ENCODE measurements around the gene TMBIM4. TPM values are rescaled to one million over a fixed set of nuclear protein-coding genes. Genes with fewer than 3 reads are reported as not detected.
A peak's percentile ranks its signal among the peaks of the same experiment; 100 is the strongest.

The TMBIM4 gene
- total RNA-seq, 1 experiment from 2014 or later: 29.8 TPM

DNA sequence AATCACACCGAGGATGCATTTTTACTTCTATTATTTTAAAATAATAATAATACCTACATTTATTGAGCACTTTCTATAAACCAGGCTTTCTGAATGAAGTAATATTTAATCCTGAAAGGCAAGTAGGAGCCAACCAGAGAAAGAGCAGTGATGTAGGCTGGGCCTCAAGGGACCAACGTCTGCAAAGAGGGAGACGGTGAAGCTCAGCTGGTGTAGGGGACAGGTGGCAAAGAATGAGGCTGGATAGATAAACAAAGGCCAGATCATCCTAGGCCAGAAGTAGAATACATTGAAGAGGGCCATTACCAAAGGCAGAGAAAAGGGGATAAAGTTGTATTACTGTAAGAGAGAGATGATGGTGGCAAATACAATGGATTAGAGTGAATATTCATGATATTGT, 810 bp upstream of the TMBIM4 start:
- H3K4me3 Mint-ChIP-seq: peak overlapping the region; percentile 94
- ChIA-PET CTCF (interaction anchor here (0.7 kb wide), 1 partner anchor 655 kb away, joined by 3 read pairs; no protein-coding TSS in a partner anchor), POLR2A (interaction anchor here (1.6 kb wide), 1 partner anchor 40 kb away, joined by 7 read pairs; the partner anchor contains the start of gene LLPH)
- DNase-seq (ENCODE audit: low spot score) (no peak), ATAC-seq (no peak)
- H3K4me1 Mint-ChIP-seq: peaks cover 11% of the 10 kb centered on the region
- TF ChIP-seq, protein P1, sequence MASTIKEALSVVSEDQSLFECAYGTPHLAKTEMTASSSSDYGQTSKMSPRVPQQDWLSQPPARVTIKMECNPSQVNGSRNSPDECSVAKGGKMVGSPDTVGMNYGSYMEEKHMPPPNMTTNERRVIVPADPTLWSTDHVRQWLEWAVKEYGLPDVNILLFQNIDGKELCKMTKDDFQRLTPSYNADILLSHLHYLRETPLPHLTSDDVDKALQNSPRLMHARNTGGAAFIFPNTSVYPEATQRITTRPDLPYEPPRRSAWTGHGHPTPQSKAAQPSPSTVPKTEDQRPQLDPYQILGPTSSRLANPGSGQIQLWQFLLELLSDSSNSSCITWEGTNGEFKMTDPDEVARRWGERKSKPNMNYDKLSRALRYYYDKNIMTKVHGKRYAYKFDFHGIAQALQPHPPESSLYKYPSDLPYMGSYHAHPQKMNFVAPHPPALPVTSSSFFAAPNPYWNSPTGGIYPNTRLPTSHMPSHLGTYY (CRISPR knock-in tag; IDR thresholded peaks at IDR 0.05): no peak
- TF ChIP-seq NFATC4 (CRISPR knock-in tag; IDR thresholded peaks at IDR 0.05) (no peak), NR2C2 (CRISPR knock-in tag; IDR thresholded peaks at IDR 0.05) (no peak), ATF1 (CRISPR knock-in tag; IDR thresholded peaks at IDR 0.05) (no peak), NFE2L1 (CRISPR knock-in tag; IDR thresholded peaks at IDR 0.05) (no peak), MXD4 (CRISPR knock-in tag; IDR thresholded peaks at IDR 0.05; ENCODE audit: borderline replicate concordance) (no peak), ZNF396 (CRISPR knock-in tag; IDR thresholded peaks at IDR 0.05; ENCODE audit: borderline replicate concordance) (no peak), FOXJ3 (CRISPR knock-in tag; IDR thresholded peaks at IDR 0.05; ENCODE audit: borderline replicate concordance) (no peak)
- TF ChIP-seq, protein P2, sequence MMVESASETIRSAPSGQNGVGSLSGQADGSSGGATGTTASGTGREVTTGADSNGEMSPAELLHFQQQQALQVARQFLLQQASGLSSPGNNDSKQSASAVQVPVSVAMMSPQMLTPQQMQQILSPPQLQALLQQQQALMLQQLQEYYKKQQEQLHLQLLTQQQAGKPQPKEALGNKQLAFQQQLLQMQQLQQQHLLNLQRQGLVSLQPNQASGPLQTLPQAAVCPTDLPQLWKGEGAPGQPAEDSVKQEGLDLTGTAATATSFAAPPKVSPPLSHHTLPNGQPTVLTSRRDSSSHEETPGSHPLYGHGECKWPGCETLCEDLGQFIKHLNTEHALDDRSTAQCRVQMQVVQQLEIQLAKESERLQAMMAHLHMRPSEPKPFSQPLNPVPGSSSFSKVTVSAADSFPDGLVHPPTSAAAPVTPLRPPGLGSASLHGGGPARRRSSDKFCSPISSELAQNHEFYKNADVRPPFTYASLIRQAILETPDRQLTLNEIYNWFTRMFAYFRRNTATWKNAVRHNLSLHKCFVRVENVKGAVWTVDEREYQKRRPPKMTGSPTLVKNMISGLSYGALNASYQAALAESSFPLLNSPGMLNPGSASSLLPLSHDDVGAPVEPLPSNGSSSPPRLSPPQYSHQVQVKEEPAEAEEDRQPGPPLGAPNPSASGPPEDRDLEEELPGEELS (CRISPR knock-in tag; IDR thresholded peaks at IDR 0.05): no peak
- TF ChIP-seq, protein P3, sequence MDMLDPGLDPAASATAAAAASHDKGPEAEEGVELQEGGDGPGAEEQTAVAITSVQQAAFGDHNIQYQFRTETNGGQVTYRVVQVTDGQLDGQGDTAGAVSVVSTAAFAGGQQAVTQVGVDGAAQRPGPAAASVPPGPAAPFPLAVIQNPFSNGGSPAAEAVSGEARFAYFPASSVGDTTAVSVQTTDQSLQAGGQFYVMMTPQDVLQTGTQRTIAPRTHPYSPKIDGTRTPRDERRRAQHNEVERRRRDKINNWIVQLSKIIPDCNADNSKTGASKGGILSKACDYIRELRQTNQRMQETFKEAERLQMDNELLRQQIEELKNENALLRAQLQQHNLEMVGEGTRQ (CRISPR knock-in tag; IDR thresholded peaks at IDR 0.05): no peak
- TF ChIP-seq, protein P4, sequence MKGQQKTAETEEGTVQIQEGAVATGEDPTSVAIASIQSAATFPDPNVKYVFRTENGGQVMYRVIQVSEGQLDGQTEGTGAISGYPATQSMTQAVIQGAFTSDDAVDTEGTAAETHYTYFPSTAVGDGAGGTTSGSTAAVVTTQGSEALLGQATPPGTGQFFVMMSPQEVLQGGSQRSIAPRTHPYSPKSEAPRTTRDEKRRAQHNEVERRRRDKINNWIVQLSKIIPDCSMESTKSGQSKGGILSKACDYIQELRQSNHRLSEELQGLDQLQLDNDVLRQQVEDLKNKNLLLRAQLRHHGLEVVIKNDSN (CRISPR knock-in tag; IDR thresholded peaks at IDR 0.05): no peak
- TF ChIP-seq, protein P5, sequence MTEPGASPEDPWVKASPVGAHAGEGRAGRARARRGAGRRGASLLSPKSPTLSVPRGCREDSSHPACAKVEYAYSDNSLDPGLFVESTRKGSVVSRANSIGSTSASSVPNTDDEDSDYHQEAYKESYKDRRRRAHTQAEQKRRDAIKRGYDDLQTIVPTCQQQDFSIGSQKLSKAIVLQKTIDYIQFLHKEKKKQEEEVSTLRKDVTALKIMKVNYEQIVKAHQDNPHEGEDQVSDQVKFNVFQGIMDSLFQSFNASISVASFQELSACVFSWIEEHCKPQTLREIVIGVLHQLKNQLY (CRISPR knock-in tag; IDR thresholded peaks at IDR 0.05): no peak
- TF ChIP-seq, protein P6, sequence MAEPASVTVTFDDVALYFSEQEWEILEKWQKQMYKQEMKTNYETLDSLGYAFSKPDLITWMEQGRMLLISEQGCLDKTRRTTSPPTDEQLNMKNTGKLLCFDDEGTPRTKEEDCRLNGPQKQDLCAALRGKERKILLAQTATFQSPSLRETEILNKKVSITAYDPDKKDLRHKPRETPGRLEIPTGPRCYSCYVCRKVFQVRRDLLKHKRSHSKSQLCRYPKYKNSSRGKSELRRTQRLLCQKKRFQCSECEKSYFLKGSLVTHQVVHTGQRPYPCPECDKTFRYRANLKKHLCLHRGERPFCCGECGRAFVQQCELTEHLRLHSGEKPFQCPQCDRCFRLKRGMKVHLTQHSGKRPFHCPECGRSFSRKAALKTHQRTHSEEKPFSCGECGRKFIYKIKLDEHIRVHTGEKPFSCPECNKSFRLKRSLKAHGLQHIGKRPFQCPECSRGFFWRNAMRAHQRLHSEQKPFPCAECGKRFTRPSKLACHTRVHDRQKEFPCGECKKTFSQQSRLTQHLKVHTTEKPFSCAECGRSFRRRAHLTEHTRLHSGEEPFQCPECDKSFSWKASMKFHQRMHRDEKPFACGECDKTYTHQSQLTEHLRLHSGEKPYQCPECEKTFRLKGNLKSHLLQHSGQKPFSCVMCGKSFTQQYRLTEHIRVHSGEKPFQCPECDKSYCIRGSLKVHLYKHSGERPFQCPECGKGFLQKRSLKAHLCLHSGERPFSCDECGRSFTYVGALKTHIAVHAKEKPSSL (CRISPR knock-in tag; conservative IDR thresholded peaks at IDR 0.05): no peak
- no peak overlapping the region for H3K27ac Mint-ChIP-seq
- H3K27me3 Mint-ChIP-seq (ENCODE audit: low read depth): peaks cover 5% of the 10 kb centered on the region; the same call in 1 of the 2 replicates
- peaks cover 16% of the 10 kb centered on the region for H3K9me3 Mint-ChIP-seq
- peaks cover 17% of the 10 kb centered on the region for H3K36me3 Mint-ChIP-seq

DNA sequence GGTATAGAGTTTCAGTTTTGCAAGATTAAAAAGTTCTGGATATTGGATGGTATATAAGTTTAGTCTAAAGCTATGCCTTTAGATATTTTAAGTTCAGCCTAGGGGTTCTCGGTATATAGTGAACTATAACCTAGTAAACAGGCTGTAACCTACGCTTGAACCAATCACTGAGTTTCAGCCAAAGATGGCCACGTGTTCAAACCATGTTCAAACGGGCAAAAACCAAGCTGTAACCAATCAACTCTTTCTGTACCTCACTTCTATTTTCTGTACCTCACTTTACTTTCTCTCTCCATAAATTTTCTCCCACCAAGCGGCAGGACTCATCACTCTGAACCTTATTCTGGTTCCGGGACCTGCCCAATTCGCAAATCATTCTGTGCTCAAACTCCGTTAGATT, 1.4 kb downstream of the TMBIM4 start:
- no peak for ATAC-seq
- DNase-seq (ENCODE audit: low spot score): no peak
- Mint-ChIP-seq H3K27ac (no peak overlapping the region), H3K4me1 (peaks cover 11% of the 10 kb centered on the region), H3K27me3 (ENCODE audit: low read depth) (no peaks in the 10 kb centered on the region), H3K4me3 (peak overlapping the region; percentile 94), H3K36me3 (peaks cover 25% of the 10 kb centered on the region), H3K9me3 (peaks cover 24% of the 10 kb centered on the region)
- ChIA-PET POLR2A (no interaction called here), CTCF (interaction anchor here (0.7 to 1.9 kb wide), 9 partner anchors 10 to 111 kb away, joined by 3 to 13 read pairs (median 6); partner anchors contain the start of gene IRAK3)
- TF ChIP-seq, protein P7, sequence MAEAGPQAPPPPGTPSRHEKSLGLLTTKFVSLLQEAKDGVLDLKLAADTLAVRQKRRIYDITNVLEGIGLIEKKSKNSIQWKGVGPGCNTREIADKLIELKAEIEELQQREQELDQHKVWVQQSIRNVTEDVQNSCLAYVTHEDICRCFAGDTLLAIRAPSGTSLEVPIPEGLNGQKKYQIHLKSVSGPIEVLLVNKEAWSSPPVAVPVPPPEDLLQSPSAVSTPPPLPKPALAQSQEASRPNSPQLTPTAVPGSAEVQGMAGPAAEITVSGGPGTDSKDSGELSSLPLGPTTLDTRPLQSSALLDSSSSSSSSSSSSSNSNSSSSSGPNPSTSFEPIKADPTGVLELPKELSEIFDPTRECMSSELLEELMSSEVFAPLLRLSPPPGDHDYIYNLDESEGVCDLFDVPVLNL (CRISPR knock-in tag; IDR thresholded peaks at IDR 0.05; ENCODE audit: borderline replicate concordance, low read depth): no peak
- no peak for TF ChIP-seq ATF1 (CRISPR knock-in tag; IDR thresholded peaks at IDR 0.05)
- no peak for TF ChIP-seq HMGA2 (CRISPR knock-in tag; IDR thresholded peaks at IDR 0.05)
- TF ChIP-seq, protein P8, sequence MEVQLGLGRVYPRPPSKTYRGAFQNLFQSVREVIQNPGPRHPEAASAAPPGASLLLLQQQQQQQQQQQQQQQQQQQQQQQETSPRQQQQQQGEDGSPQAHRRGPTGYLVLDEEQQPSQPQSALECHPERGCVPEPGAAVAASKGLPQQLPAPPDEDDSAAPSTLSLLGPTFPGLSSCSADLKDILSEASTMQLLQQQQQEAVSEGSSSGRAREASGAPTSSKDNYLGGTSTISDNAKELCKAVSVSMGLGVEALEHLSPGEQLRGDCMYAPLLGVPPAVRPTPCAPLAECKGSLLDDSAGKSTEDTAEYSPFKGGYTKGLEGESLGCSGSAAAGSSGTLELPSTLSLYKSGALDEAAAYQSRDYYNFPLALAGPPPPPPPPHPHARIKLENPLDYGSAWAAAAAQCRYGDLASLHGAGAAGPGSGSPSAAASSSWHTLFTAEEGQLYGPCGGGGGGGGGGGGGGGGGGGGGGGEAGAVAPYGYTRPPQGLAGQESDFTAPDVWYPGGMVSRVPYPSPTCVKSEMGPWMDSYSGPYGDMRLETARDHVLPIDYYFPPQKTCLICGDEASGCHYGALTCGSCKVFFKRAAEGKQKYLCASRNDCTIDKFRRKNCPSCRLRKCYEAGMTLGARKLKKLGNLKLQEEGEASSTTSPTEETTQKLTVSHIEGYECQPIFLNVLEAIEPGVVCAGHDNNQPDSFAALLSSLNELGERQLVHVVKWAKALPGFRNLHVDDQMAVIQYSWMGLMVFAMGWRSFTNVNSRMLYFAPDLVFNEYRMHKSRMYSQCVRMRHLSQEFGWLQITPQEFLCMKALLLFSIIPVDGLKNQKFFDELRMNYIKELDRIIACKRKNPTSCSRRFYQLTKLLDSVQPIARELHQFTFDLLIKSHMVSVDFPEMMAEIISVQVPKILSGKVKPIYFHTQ (CRISPR knock-in tag; IDR thresholded peaks at IDR 0.05): no peak
